HG03159 (cell line): ENCODE results near the gene TDRD1.
"Not testable (repeated sequence)": the region's sequence is repeated elsewhere in the genome, so short reads cannot be mapped to it uniquely, and the experiment has no call there.

ENCODE experiments used
- ATAC-seq: cut with Tn5 transposase; IDR thresholded peaks from one replicate; pipeline ENCODE4 v1.9.1; 2021; ENCODE audit warnings: mild to moderate bottlenecking, moderate library complexity; ENCODE audit not compliant: unreplicated experiment

Gene TDRD1

GRCh38 chr10:114179148-114179547 is at the start of gene TDRD1:
Gene TDRD1 (plus strand): TSS chr10:114179353. CDS start chr10:114187832, 8,479 bp downstream.
- ATAC-seq = no peak

GRCh38 chr10:114131094-114131493 is 48.1 kb upstream of the TDRD1 start:
- ATAC-seq = no peak

GRCh38 chr10:114135476-114135875 is 43.7 kb upstream of the TDRD1 start:
- no peak for ATAC-seq

- no peak for ATAC-seq
Measured at GRCh38 chr10:114138581-114138980, 40.6 kb upstream of the TDRD1 start.

GRCh38 chr10:114140036-114140435 is 39.1 kb upstream of the TDRD1 start:
- ATAC-seq = no peak

- not testable (repeated sequence) for ATAC-seq
Measured at GRCh38 chr10:114140827-114141226, 38.3 kb upstream of the TDRD1 start.

GRCh38 chr10:114142018-114142417 is 37.1 kb upstream of the TDRD1 start:
- ATAC-seq = no peak

GRCh38 chr10:114143160-114143559 is 36.0 kb upstream of the TDRD1 start:
- ATAC-seq = no peak

GRCh38 chr10:114149476-114149875 is 29.7 kb upstream of the TDRD1 start:
- ATAC-seq = not testable (repeated sequence)

GRCh38 chr10:114151486-114151885 is 27.7 kb upstream of the TDRD1 start:
- no peak for ATAC-seq

- no peak for ATAC-seq
Measured at GRCh38 chr10:114151892-114152291, 27.3 kb upstream of the TDRD1 start.

- ATAC-seq = no peak
Measured at GRCh38 chr10:114157912-114158311, 21.2 kb upstream of the TDRD1 start.

GRCh38 chr10:114163062-114163461 is 16.1 kb upstream of the TDRD1 start:
- ATAC-seq = no peak

- ATAC-seq = no peak
Measured at GRCh38 chr10:114166043-114166442, 13.1 kb upstream of the TDRD1 start.

- ATAC-seq = no peak
Measured at GRCh38 chr10:114166494-114166893, 12.7 kb upstream of the TDRD1 start.

GRCh38 chr10:114167985-114168384 is 11.2 kb upstream of the TDRD1 start:
- ATAC-seq = no peak

GRCh38 chr10:114168450-114169009 is 10.6 kb upstream of the TDRD1 start:
- ATAC-seq = no peak

GRCh38 chr10:114172216-114172615 is 6.9 kb upstream of the TDRD1 start:
- no peak for ATAC-seq

GRCh38 chr10:114172776-114173602 is 6.2 kb upstream of the TDRD1 start:
- ATAC-seq = no peak

GRCh38 chr10:114173603-114173920 is 5.6 kb upstream of the TDRD1 start:
- peak; percentile 2 for ATAC-seq

- ATAC-seq = peak; percentile 99
Measured at GRCh38 chr10:114173921-114174694, 5.0 kb upstream of the TDRD1 start, which contains the start of gene CCDC186. Gene CCDC186 (minus strand): TSS chr10:114174203. CDS start chr10:114163268, 10,935 bp downstream.
